Measurements from ENCODE around the gene CLPTM1L.
"Not testable (repeated sequence)": the region's sequence is repeated elsewhere in the genome, so short reads cannot be mapped to it uniquely, and the experiment has no call there.

GRCh38 chr5:1339818-1340210 lies 5.1 kb downstream of the CLPTM1L start:
- TF ChIP-seq EP300, CTCF (IDR thresholded peaks at IDR 0.05): not testable (repeated sequence)

Measured in tibial nerve (tissue), 4 donors.